Measurements from ENCODE around the gene S100A8.

GRCh38 chr1:153362187-153362775 is 28.6 kb downstream of the S100A8 start:
- TF ChIP-seq POLR2AphosphoS5 (IDR thresholded peaks at IDR 0.05; ENCODE audit: insufficient read depth, low read depth, low read length): no peak
- no peak for TF ChIP-seq CTCF (IDR thresholded peaks at IDR 0.05; ENCODE audit: extremely low read depth in 1 of 2, insufficient read depth in 1 of 2, low read depth in 1 of 2, low read length in 2 of 2)
- TF ChIP-seq POLR2A (IDR thresholded peaks at IDR 0.05; ENCODE audit: low read depth, low read length): no peak
- no peak for TF ChIP-seq JUN (IDR thresholded peaks at IDR 0.05; ENCODE audit: borderline replicate concordance, insufficient read depth, insufficient read length, low read depth)
- no peak for TF ChIP-seq EZH2 (IDR thresholded peaks at IDR 0.05; ENCODE audit: borderline replicate concordance, low read depth, low read length, severe bottlenecking)
- TF ChIP-seq FOS (IDR thresholded peaks at IDR 0.05; ENCODE audit: borderline replicate concordance, insufficient read depth, low read length): no peak

Data from endothelial cell of umbilical vein (primary cell).